H1 (cell line): ENCODE measurements around the gene ARMC7. TPM values are rescaled to one million over a fixed set of nuclear protein-coding genes. Genes with fewer than 3 reads are reported as not detected.

ENCODE experiments used
- CTCF ChIA-PET: fragments of 300-600 bp; sonication (Branson Sonifier 250); formaldehyde crosslinking; loops from one replicate; lab custom pipeline; 2021; ENCODE audit not compliant: partially characterized antibody; lab: Charles Lee
- POLR2A ChIA-PET: fragments of 300-600 bp; sonication (Branson Sonifier 250); formaldehyde crosslinking; loops from one replicate; lab custom pipeline; 2021; ENCODE audit warnings: inconsistent platforms; ENCODE audit not compliant: partially characterized antibody; lab: Charles Lee
- DNase-seq, 2 experiments: peaks; one replicate each; pipeline versions ENCODE4 v3.0.0 to v3.0.0-alpha.2; 2010 to 2022; ENCODE audit warnings: low spot score in 2 of 2, low read depth in 1 of 2, mixed read lengths in 1 of 2
- FAIRE-seq: peaks from 2 replicates; lab custom pipeline; 2011; peaks lifted over from hg19 to GRCh38; lab: Jason Lieb, UNC
- H2AFZ ChIP-seq: 2 replicates; pipeline ENCODE4 v1.8.1; 2012; ENCODE audit warnings: low read length, inconsistent platforms
- H2AK5ac ChIP-seq: 2 replicates; pipeline ENCODE4 v1.6.1; 2013; ENCODE audit warnings: low read depth, low read length
- H2BK120ac ChIP-seq: replicated peaks from 2 replicates; pipeline ENCODE3; 2013; ENCODE audit warnings: low read depth, low read length, inconsistent platforms
- H2BK12ac ChIP-seq: 2 replicates; pipeline ENCODE4 v1.6.1; 2013; ENCODE audit warnings: low read depth, low read length
- H2BK15ac ChIP-seq: 2 replicates; pipeline ENCODE4 v1.6.1; 2013; ENCODE audit warnings: low read length
- H2BK20ac ChIP-seq: 2 replicates; pipeline ENCODE4 v1.6.1; 2013; ENCODE audit warnings: low read length
- H2BK5ac ChIP-seq: 2 replicates; pipeline ENCODE4 v1.6.1; 2013; ENCODE audit warnings: low read depth, low read length
- H3K14ac ChIP-seq: 2 replicates; pipeline ENCODE4 v1.6.1; 2013; ENCODE audit warnings: inconsistent platforms; ENCODE audit not compliant: insufficient read length
- H3K18ac ChIP-seq: 2 replicates; pipeline ENCODE4 v1.6.1; 2013; ENCODE audit warnings: low read length; ENCODE audit errors: extremely low read depth
- H3K23ac ChIP-seq: 2 replicates; pipeline ENCODE4 v1.6.1; 2013; ENCODE audit warnings: inconsistent platforms; ENCODE audit not compliant: insufficient read length
- H3K23me2 ChIP-seq: 2 replicates; pipeline ENCODE4 v1.6.1; 2013; ENCODE audit warnings: low read depth, low read length
- H3K27ac ChIP-seq: 2 replicates; pipeline ENCODE4 v1.6.1; 2011; ENCODE audit warnings: low read depth, low read length, inconsistent platforms
- H3K27me3 ChIP-seq, 4 experiments: replicated peaks in 1 of 4; 1 replicate in 1 of 4; 2 replicates in 3 of 4; pipeline versions ENCODE4 v1.6.1 to v1.8.1; 2011 to 2013; ENCODE audit warnings: low read length in 3 of 4, mild to moderate bottlenecking in 3 of 4, inconsistent platforms in 2 of 4, mixed read lengths in 2 of 4, moderate library complexity in 1 of 4; ENCODE audit not compliant: control insufficient read depth in 3 of 4, insufficient read depth in 3 of 4; ENCODE audit errors: extremely low read depth in 1 of 4
- H3K36me3 ChIP-seq, 4 experiments: 2 replicates each; pipeline versions ENCODE4 v1.6.1 to v1.8.1; 2011 to 2013; ENCODE audit warnings: mild to moderate bottlenecking in 4 of 4, low read length in 3 of 4, moderate library complexity in 2 of 4, control low read depth in 1 of 4, inconsistent platforms in 1 of 4; ENCODE audit not compliant: insufficient read depth in 4 of 4, control insufficient read depth in 2 of 4
- H3K4ac ChIP-seq: replicated peaks from 2 replicates; pipeline ENCODE3; 2013; ENCODE audit warnings: low read length, low read depth, mixed read lengths, inconsistent platforms; ENCODE audit not compliant: insufficient read length
- H3K4me1 ChIP-seq, 4 experiments: replicated peaks in 1 of 4; 1 replicate in 1 of 4; 2 replicates in 3 of 4; pipeline versions ENCODE4 v1.6.1 to v1.8.1; 2011 to 2013; ENCODE audit warnings: low read length in 3 of 4, inconsistent platforms in 2 of 4, mixed read lengths in 1 of 4; ENCODE audit not compliant: insufficient read depth in 4 of 4, control insufficient read depth in 3 of 4
- H3K4me2 ChIP-seq, 2 experiments: 2 replicates each; pipeline versions ENCODE4 v1.6.1 to v1.8.1; 2011 to 2013; ENCODE audit warnings: low read depth in 2 of 2, low read length in 2 of 2, control low read depth in 1 of 2, inconsistent platforms in 1 of 2, mild to moderate bottlenecking in 1 of 2; ENCODE audit not compliant: insufficient read depth in 1 of 2
- H3K4me3 ChIP-seq, 4 experiments: fragments of 200-600, 300-600 bp in 1 of 4; sonication (generic), shearing (Covaris generic), sonication (Bioruptor Twin) in 1 of 4; 2 replicates each; pipeline versions ENCODE4 v1.5.1 to v1.8.1; 2011 to 2016; ENCODE audit warnings: low read length in 4 of 4, low read depth in 3 of 4, control low read depth in 2 of 4, inconsistent platforms in 2 of 4, mild to moderate bottlenecking in 2 of 4, mixed read lengths in 1 of 4, moderate library complexity in 1 of 4; ENCODE audit not compliant: insufficient read depth in 2 of 4; ENCODE audit errors: extremely low read depth in 1 of 4
- H3K56ac ChIP-seq: replicated peaks from 2 replicates; pipeline ENCODE3; 2013; ENCODE audit warnings: low read depth, mild to moderate bottlenecking, mixed read lengths, low read length, inconsistent platforms; ENCODE audit not compliant: insufficient read length
- H3K79me1 ChIP-seq: 2 replicates; pipeline ENCODE4 v1.6.1; 2013; ENCODE audit warnings: low read depth, low read length, control low read depth
- H3K79me2 ChIP-seq, 2 experiments: 2 replicates each; pipeline versions ENCODE4 v1.6.1 to v1.8.1; 2012 to 2013; ENCODE audit warnings: low read length in 2 of 2, mild to moderate bottlenecking in 2 of 2, inconsistent platforms in 1 of 2; ENCODE audit not compliant: insufficient read depth in 2 of 2, control insufficient read depth in 1 of 2
- H3K9ac ChIP-seq, 4 experiments: replicated peaks in 1 of 4; 1 replicate in 1 of 4; 2 replicates in 3 of 4; pipeline versions ENCODE4 v1.6.1 to v1.8.1; 2011 to 2013; ENCODE audit warnings: low read depth in 3 of 4, low read length in 3 of 4, control low read depth in 2 of 4, mild to moderate bottlenecking in 2 of 4, moderate library complexity in 2 of 4, inconsistent platforms in 1 of 4; ENCODE audit errors: extremely low read depth in 1 of 4
- H3K9me3 ChIP-seq, 2 experiments: 2 replicates each; pipeline versions ENCODE4 v1.6.1 to v1.8.1; 2012 to 2013; ENCODE audit warnings: mild to moderate bottlenecking in 2 of 2, moderate library complexity in 2 of 2, control low read depth in 1 of 2, inconsistent platforms in 1 of 2, low read depth in 1 of 2, low read length in 1 of 2, mixed read lengths in 1 of 2; ENCODE audit not compliant: insufficient read depth in 2 of 2
- H4K20me1 ChIP-seq, 2 experiments: replicated peaks in 1 of 2; 2 replicates each; pipeline versions ENCODE3 to v1.8.1; 2011 to 2013; ENCODE audit warnings: inconsistent platforms in 2 of 2, low read length in 2 of 2, mild to moderate bottlenecking in 1 of 2; ENCODE audit not compliant: insufficient read depth in 2 of 2, control insufficient read depth in 1 of 2
- H4K5ac ChIP-seq: 2 replicates; pipeline ENCODE4 v1.6.1; 2013; ENCODE audit warnings: low read length, low read depth, mixed read lengths, inconsistent platforms; ENCODE audit not compliant: insufficient read length
- H4K8ac ChIP-seq: 2 replicates; pipeline ENCODE4 v1.8.0; 2013; ENCODE audit warnings: mild to moderate bottlenecking, moderate library complexity, low read length, inconsistent platforms; ENCODE audit not compliant: insufficient read depth; ENCODE audit errors: extremely low read depth
- H4K91ac ChIP-seq: replicated peaks from 2 replicates; pipeline ENCODE3; 2013; ENCODE audit warnings: low read length, mixed read lengths, inconsistent platforms; ENCODE audit not compliant: insufficient read length
- POLR2AphosphoS5 ChIP-seq: IDR thresholded peaks from 2 replicates; pipeline ENCODE4 v1.6.1; 2011; ENCODE audit warnings: low read depth, low read length
- TAF7 ChIP-seq: optimal IDR thresholded peaks from 2 replicates; pipeline ENCODE3; 2011; ENCODE audit warnings: low read depth, mild to moderate bottlenecking, inconsistent platforms, low read length, moderate library complexity, borderline replicate concordance
- WGBS, 2 experiments: shearing (Covaris generic) in 1 of 2; methylation state at CpG; one replicate each; pipeline versions ENCODE4 v1.1.6 to v1.1.7; 2013 to 2015; ENCODE audit warnings: low lambda C conversion rate in 2 of 2, mixed read lengths in 2 of 2, inconsistent platforms in 1 of 2, low coverage in 1 of 2, missing lambda C conversion rate in 1 of 2; ENCODE audit not compliant: insufficient replicate concordance in 2 of 2, insufficient coverage in 1 of 2, insufficient read length in 1 of 2; ENCODE audit errors: extremely low coverage in 1 of 2, missing lambda C conversion rate in 1 of 2; 5-methylcytosine and 5-hydroxymethylcytosine counted together
- polyA plus RNA-seq, 7 experiments: library from polyadenylated mRNA; depleted of rRNA in 3 of 7; stranded (reverse) in 5 of 7; unstranded in 2 of 7; fragments of >200 nt in 5 of 7; fragments of 200-250 nt in 2 of 7; gene quantifications; 1 replicate in 5 of 7; 2 replicates in 1 of 7; 4 replicates in 1 of 7; pipeline versions ENCODE4 v1.2.1 to v1.2.3, GENCODE V29; 2011 to 2013; ENCODE audit warnings: missing spikeins in 2 of 7, mixed read lengths in 2 of 7
- total RNA-seq: library from RNA; stranded (reverse); fragmentation: NEBNext Ultra II Directional; extraction: Animal tissue kit (Norgen Biotek cat#: 25700); gene quantifications from 2 replicates; pipeline ENCODE4 v1.2.1, GENCODE V29; 2021

ARMC7 gene
- total and polyA plus RNA-seq, 2 of the 8 experiments (the other 6 are each of a cell fraction or from before 2014, with no cell fraction given) = 9.8 to 13.6 TPM

GRCh38 chr17:75138519-75138918 is 28.8 kb downstream of the ARMC7 start:
- H2BK20ac ChIP-seq = no peak overlapping the region
- no peak overlapping the region for H2AFZ ChIP-seq
- H2AK5ac ChIP-seq = no peak overlapping the region
- H3K36me3 ChIP-seq = peaks cover 11 to 77% (median 34%) of the 10 kb centered on the region in 4 experiments
- H3K23ac ChIP-seq = no peak overlapping the region
- no peak overlapping the region for H2BK5ac ChIP-seq
- WGBS, 2 experiments = 96% methylated on average over 5 of the region's 5 CpGs; no CpG with 5 or more reads in 1 of the 2 experiments
- H3K79me1 ChIP-seq = no peaks in the 10 kb centered on the region
- H3K9ac ChIP-seq = no peak overlapping the region
- no peak overlapping the region for H3K4me2 ChIP-seq
- H3K9me3 ChIP-seq = no peaks in the 10 kb centered on the region
- H3K4me1 ChIP-seq = no peaks in the 10 kb centered on the region
- H3K14ac ChIP-seq = no peak overlapping the region
- no peak overlapping the region for H2BK15ac ChIP-seq
- no peaks in the 10 kb centered on the region for H3K27me3 ChIP-seq
- H4K8ac ChIP-seq = no peak overlapping the region
- H2BK120ac ChIP-seq = no peak overlapping the region
- H2BK12ac ChIP-seq = no peak overlapping the region
- no peak overlapping the region for H3K4ac ChIP-seq
- no peak overlapping the region for H3K27ac ChIP-seq
- DNase-seq = no peak
- peaks cover 0 to 2% of the 10 kb centered on the region in 2 experiments for H4K20me1 ChIP-seq
- H3K56ac ChIP-seq = no peak overlapping the region
- ChIA-PET POLR2A (interaction anchor here (0.9 to 4.9 kb wide), 8 partner anchors 11 to 99 kb away, joined by 3 to 29 read pairs (median 6); partner anchors contain the start of gene JPT1), CTCF (interaction anchor here (0.8 to 1.7 kb wide), 3 partner anchors 8 to 102 kb away, joined by 3 to 6 read pairs (median 3); partner anchors contain the start of gene NT5C)
- H4K91ac ChIP-seq = no peak overlapping the region
- no peak overlapping the region for H3K18ac ChIP-seq
- H3K23me2 ChIP-seq = no peaks in the 10 kb centered on the region; the same call in 1 of the 2 replicates
- H3K79me2 ChIP-seq = peaks cover 0 to 3% of the 10 kb centered on the region in 2 experiments; a peak in 1 of 4 replicates
- H4K5ac ChIP-seq = no peak overlapping the region
- TF ChIP-seq POLR2AphosphoS5 (peak; percentile 39; the same call in 1 of the 2 replicates), TAF7 (no peak)
- FAIRE-seq = no peak
- H3K4me3 ChIP-seq = no peak overlapping the region
